Suprapubic skin (tissue), 3 donors: ENCODE data around the gene CNTFR.

Experiments
- POLR2A ChIP-seq, 2 donors: fragments of 450-650 bp; IDR thresholded peaks; one replicate each; pipeline ENCODE4 v1.6.1; 2017; ENCODE audit warnings: antibody characterized with exemption in 2 of 2, mild to moderate bottlenecking in 2 of 2, moderate library complexity in 2 of 2
- TF ChIP-seq, protein P1 (sequence below), 2 donors: fragments of 200-600 bp in 1 of 2; fragments of 450-650 bp in 1 of 2; sonication (generic) in 1 of 2; IDR thresholded peaks; one replicate each; pipeline ENCODE4 v1.5.1; 2016 to 2019; ENCODE audit warnings: antibody characterized with exemption in 2 of 2, mild to moderate bottlenecking in 1 of 2, moderate library complexity in 1 of 2

DNA sequence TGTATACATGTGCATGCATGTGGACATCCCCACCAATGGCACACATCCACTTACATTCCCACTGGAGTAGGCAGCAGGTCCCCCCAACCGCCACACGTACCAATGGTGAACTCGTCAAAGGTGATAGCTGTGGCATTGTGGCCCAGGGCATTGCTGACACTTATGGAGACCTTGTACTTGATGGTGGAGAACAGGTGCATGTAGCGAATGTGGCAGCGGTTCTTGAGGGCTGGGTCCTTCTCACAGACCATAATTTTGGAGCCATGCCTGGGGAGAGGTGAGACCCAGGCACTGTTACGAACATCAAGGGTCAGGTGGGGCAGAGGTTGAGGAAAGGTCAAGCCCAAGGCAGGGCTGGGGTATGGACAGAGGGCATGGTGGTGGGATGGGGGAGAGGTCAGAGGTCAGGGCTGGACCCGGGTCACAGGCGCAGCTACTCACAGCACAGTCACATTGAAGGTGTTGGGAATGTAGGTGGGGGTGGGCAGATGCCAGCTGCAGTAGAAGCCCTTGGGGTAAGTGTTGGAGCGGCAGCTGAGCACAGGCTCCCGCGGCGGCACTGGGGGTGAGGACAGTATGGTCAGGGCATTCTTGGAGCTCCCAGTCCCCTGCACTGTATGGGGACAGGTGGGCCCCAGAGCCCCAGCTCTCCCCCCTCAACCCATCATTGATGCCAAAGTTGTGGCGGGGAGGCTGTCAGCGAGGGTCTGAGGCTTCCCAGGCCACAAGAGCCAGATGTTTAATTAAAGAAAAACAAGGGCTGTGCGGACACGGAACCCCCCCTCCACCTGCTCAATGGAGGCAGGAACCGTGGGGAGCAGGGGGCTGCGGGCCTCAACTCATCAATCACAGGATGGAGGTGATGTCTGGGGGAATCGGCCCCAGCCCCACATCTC is 31.9 kb downstream of the CNTFR start:
- TF ChIP-seq, protein P1, sequence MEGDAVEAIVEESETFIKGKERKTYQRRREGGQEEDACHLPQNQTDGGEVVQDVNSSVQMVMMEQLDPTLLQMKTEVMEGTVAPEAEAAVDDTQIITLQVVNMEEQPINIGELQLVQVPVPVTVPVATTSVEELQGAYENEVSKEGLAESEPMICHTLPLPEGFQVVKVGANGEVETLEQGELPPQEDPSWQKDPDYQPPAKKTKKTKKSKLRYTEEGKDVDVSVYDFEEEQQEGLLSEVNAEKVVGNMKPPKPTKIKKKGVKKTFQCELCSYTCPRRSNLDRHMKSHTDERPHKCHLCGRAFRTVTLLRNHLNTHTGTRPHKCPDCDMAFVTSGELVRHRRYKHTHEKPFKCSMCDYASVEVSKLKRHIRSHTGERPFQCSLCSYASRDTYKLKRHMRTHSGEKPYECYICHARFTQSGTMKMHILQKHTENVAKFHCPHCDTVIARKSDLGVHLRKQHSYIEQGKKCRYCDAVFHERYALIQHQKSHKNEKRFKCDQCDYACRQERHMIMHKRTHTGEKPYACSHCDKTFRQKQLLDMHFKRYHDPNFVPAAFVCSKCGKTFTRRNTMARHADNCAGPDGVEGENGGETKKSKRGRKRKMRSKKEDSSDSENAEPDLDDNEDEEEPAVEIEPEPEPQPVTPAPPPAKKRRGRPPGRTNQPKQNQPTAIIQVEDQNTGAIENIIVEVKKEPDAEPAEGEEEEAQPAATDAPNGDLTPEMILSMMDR (IDR thresholded peaks at IDR 0.05): no peak
- TF ChIP-seq POLR2A (IDR thresholded peaks at IDR 0.05): no peak
